Measurements from ENCODE around the gene ATAD2B.

ATAD2B gene

DNA sequence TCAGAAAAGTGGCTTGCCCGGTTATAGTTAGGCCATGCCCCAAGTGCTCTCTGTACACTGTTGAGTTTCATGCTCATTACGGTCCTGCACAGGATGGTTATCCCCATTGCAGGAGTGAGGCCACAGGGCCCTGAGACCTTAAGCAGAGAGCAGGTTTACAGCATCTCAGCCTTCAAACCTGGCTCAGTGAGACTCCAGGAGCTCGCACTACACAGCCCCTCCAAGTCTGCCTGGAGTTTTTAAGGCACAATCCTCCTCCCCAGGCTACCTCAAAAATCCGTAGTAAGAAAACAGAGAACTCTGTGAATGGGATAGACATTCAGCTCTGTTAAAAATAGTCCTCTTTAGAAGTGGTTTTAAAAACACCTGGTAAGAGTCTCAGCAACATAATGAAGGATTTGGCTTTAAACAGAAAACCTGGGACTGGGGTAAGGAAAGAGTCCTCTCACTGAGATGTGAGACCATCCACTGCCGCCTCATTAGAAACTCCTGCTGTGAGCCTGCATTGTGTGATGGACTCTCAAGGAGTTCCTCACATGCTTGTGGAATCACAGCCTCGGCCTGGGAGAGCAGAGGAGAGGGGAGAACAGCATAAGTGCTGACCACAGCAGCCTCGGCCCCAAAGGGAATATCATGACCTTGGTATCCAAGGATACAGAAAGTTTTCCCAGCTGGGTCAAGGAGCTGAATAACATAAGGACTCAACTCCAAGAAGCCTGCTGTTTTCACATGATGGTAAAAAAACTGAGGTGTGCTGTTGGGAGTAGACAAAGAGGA, 214.8 kb downstream of the ATAD2B start:
- no peak overlapping the region for H3K4me3 ChIP-seq (ENCODE audit: low read depth, low read length)
- TF ChIP-seq, protein P1, sequence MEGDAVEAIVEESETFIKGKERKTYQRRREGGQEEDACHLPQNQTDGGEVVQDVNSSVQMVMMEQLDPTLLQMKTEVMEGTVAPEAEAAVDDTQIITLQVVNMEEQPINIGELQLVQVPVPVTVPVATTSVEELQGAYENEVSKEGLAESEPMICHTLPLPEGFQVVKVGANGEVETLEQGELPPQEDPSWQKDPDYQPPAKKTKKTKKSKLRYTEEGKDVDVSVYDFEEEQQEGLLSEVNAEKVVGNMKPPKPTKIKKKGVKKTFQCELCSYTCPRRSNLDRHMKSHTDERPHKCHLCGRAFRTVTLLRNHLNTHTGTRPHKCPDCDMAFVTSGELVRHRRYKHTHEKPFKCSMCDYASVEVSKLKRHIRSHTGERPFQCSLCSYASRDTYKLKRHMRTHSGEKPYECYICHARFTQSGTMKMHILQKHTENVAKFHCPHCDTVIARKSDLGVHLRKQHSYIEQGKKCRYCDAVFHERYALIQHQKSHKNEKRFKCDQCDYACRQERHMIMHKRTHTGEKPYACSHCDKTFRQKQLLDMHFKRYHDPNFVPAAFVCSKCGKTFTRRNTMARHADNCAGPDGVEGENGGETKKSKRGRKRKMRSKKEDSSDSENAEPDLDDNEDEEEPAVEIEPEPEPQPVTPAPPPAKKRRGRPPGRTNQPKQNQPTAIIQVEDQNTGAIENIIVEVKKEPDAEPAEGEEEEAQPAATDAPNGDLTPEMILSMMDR (IDR thresholded peaks at IDR 0.05; ENCODE audit: low read depth, low read length): no peak

DNA sequence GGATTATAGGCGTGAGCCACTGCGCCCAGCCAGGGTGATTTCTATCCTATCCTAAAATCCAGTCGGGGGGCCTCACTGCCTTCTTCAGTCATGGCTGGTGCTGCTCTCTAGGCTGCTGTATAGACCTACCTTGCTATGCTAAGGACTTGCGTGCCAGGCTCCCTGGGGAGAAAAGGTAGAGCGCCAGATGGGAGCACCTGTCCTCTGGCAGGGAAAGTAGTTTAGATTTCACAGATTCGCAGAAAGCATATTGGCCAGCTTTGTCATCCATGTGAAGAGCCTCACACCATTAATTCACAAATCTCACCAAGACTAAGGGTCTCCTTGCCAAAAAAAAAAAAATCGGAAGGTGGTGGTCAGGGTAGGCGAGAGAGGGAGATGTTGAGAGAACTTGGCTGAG, 217.6 kb downstream of the ATAD2B start:
- H3K4me3 ChIP-seq (ENCODE audit: low read depth, low read length): no peak overlapping the region
- TF ChIP-seq, protein P1 (IDR thresholded peaks at IDR 0.05; ENCODE audit: low read depth, low read length): no peak

DNA sequence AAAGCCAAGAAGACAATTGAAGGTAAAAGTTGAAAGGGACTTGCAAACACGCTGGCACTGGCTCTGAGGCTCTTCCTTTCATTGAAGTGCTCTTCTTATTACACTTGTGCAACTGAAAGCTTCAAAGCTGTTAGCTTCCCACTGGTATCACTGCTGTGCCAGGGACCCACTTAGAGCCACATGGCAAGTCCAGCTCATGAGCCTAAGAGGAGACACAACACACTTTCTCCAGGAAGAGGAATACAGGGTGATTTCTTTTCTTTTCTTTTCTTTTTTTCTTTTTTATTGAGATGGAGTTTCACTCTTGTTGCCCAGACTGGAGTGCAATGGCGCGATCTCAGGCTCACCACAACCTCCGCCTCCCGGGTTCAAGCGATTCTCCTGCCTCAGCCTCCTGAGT, 218.2 kb downstream of the ATAD2B start:
- TF ChIP-seq, protein P1 (IDR thresholded peaks at IDR 0.05; ENCODE audit: low read depth, low read length): no peak
- H3K4me3 ChIP-seq (ENCODE audit: low read depth, low read length): no peak overlapping the region

DNA sequence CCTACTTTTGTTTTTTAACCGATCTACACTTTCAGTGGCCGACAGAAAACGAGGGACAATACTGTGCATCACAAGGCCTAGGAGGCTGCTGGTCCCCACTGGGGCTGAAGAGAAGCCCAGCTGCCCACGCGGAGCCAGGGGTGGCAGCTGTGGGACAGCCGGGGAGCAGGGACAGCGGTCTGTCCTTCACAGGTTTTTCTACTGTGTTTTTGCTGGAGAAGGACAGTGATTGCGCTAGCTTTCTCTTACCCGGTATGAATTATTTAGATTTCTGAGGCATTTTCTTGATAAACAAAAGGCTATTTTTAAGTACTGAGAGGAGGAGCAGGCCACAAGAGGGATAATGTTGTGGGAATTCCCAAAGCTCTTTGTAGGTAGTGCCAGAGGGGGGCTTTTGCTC, 219.8 kb downstream of the ATAD2B start:
- H3K4me3 ChIP-seq (ENCODE audit: low read depth, low read length): no peak overlapping the region
- TF ChIP-seq, protein P1 (IDR thresholded peaks at IDR 0.05; ENCODE audit: low read depth, low read length): no peak

DNA sequence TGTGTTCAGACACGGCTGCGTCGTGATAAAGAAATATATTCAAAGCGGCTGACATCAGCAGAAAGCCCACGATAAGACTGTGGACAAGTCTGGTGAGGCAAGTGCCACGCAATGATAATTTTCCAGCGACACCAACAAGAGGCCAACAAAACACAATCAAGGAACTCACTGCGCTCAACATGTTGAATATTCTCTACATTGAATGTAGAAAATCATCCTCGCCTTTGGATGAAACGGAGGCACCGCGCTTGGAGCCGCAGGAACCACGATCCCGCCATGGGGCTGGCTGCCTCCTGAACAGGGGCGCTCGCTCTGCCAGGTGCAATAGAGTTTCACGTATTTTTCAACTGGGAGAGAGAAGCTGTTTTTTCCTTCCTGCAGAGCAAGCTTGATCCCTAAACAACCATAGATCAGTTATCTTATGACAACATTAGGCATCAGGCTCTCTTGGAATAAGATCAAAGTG, 220.3 kb downstream of the ATAD2B start:
- H3K4me3 ChIP-seq (ENCODE audit: low read depth, low read length): no peak overlapping the region
- TF ChIP-seq, protein P1 (IDR thresholded peaks at IDR 0.05; ENCODE audit: low read depth, low read length): no peak

DNA sequence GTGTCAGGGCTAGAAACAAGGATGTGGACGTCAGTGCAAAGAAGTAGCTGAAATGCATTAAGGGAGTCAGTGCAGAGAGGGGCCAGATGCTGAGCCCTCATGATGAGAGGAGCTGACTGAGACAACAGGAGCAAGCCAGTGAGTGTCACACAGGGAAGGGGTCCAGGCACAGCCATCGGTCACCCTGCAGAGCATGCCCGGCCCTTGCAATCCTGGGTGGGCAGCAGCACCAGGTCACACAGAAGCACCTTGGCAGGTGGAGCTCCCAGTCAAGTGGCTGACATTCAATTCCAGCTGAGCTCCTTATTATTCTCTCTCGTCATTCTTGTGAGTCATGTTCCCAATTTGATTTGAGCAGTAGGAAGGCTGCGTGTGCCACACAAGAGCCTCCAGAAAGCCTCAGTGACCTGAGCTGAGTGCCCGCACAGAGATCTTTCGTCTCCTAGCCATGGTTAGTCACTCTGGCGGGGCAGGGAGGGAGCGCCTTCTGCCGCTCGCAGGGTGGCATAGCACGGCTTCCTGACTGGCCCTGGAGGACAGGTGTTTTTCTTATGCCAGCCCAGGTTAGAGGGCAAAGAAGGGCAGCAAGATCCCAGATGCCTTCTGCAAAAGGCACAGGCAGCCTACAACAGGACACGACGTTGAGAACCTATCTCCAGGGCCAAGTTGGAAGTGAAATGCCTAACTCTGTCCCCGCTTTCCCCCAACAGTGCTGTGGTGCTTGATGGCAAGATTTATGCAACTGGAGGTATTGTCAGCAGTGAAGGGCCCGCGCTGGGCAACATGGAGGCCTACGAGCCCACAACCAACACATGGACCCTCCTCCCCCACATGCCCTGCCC, 220.9 kb downstream of the ATAD2B start:
- TF ChIP-seq, protein P1 (IDR thresholded peaks at IDR 0.05; ENCODE audit: low read depth, low read length): no peak
- H3K4me3 ChIP-seq (ENCODE audit: low read depth, low read length): no peak overlapping the region

Measured in WI38 (cell line).